ENCODE measurements around the gene CFAP65. TPM values are rescaled to one million over a fixed set of nuclear protein-coding genes. Genes with fewer than 3 reads are reported as not detected.

Gene CFAP65
- total RNA-seq, 1 donor from 2014 or later = 0.80 TPM

DNA sequence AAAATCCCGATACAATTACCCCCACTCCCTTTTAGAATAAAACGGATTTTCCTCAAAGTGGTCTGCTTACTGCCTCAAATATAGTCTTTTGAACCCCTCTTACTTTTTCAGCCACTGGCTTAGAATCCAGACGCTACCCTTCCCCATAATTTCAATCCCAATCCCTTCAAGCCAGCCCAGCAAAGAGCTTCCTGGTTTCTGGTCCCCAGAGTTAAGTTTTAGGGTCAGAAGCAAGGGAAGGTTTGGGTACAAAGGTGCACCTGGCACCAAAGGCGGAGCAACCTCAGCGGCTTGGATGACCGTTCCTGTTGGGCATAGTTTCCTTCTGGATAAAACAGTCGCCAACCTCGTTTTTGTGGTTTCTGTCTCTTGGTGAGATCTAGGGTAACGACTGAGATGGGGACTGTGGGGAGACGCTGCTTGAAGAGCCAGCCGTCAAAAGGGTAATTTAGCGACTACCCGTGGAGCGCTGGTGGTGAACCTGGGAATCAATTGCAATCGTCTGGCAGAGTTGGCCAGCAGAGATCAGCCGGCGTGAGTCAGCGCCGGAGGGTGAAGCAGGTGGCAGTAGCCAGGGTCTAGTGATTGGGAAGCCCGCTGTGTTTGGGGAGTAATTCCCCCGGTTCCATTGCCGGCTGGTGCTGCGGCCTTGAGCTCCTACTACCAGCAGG is 57.9 kb downstream of the CFAP65 start:
- H3K4me1 Mint-ChIP-seq = peaks cover 12% of the 10 kb centered on the region
- no peak overlapping the region for H2AFZ ChIP-seq (replicated peaks)
- no peak overlapping the region for H3K27ac Mint-ChIP-seq
- no peak overlapping the region for H3K4me2 ChIP-seq
- no peaks in the 10 kb centered on the region for H3K9me3 Mint-ChIP-seq
- H3K4me1 ChIP-seq = peaks cover 14% of the 10 kb centered on the region
- no peak overlapping the region for H3K27ac ChIP-seq
- TF ChIP-seq, protein P1, sequence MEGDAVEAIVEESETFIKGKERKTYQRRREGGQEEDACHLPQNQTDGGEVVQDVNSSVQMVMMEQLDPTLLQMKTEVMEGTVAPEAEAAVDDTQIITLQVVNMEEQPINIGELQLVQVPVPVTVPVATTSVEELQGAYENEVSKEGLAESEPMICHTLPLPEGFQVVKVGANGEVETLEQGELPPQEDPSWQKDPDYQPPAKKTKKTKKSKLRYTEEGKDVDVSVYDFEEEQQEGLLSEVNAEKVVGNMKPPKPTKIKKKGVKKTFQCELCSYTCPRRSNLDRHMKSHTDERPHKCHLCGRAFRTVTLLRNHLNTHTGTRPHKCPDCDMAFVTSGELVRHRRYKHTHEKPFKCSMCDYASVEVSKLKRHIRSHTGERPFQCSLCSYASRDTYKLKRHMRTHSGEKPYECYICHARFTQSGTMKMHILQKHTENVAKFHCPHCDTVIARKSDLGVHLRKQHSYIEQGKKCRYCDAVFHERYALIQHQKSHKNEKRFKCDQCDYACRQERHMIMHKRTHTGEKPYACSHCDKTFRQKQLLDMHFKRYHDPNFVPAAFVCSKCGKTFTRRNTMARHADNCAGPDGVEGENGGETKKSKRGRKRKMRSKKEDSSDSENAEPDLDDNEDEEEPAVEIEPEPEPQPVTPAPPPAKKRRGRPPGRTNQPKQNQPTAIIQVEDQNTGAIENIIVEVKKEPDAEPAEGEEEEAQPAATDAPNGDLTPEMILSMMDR (IDR thresholded peaks at IDR 0.05) = no peak
- no peak for TF ChIP-seq EZH2 (IDR thresholded peaks at IDR 0.05)
- TF ChIP-seq EZH2phosphoT487 (IDR thresholded peaks at IDR 0.05) = no peak
- H3K9me3 ChIP-seq (ENCODE audit: low read depth) = no peaks in the 10 kb centered on the region
- H3K36me3 ChIP-seq = no peaks in the 10 kb centered on the region
- no peak overlapping the region for H3K4me3 ChIP-seq
- H3K27me3 ChIP-seq = peaks cover 100% of the 10 kb centered on the region
- H3K36me3 Mint-ChIP-seq = no peaks in the 10 kb centered on the region
- H3K4me3 Mint-ChIP-seq = peak overlapping the region; percentile 41
- H4K20me1 ChIP-seq (ENCODE audit: low read depth) = peaks cover 75% of the 10 kb centered on the region
- no peak overlapping the region for H3K9ac ChIP-seq
- no peaks in the 10 kb centered on the region for H3K79me2 ChIP-seq (ENCODE audit: low read depth)
- no peak for DNase-seq (ENCODE audit: low spot score)
- peaks cover 80% of the 10 kb centered on the region for H3K27me3 Mint-ChIP-seq (ENCODE audit: insufficient read depth, low read depth)
- H3F3A ChIP-seq (ENCODE audit: low read depth) = peaks cover 7% of the 10 kb centered on the region

GRCh38 chr2:218982586-218983262 is 58.6 kb downstream of the CFAP65 start:
- Histone ChIP-seq H2AFZ (replicated peaks) (no peak overlapping the region), H3K9ac (no peak overlapping the region), H3K4me2 (peak overlapping the region; percentile 56), H3K27me3 (peaks cover 100% of the 10 kb centered on the region), H3K4me3 (no peak overlapping the region), H4K20me1 (ENCODE audit: low read depth) (peaks cover 69% of the 10 kb centered on the region), H3K9me3 (ENCODE audit: low read depth) (no peaks in the 10 kb centered on the region), H3F3A (ENCODE audit: low read depth) (peaks cover 7% of the 10 kb centered on the region), H3K36me3 (no peaks in the 10 kb centered on the region), H3K27ac (no peak overlapping the region), H3K4me1 (peaks cover 14% of the 10 kb centered on the region), H3K79me2 (ENCODE audit: low read depth) (no peaks in the 10 kb centered on the region)
- H3K4me1 Mint-ChIP-seq = peaks cover 12% of the 10 kb centered on the region
- H3K27ac Mint-ChIP-seq = no peak overlapping the region
- no peaks in the 10 kb centered on the region for H3K9me3 Mint-ChIP-seq
- DNase-seq (ENCODE audit: low spot score) = no peak
- TF ChIP-seq EZH2 (IDR thresholded peaks at IDR 0.05) (peak; percentile 81), EZH2phosphoT487 (IDR thresholded peaks at IDR 0.05) (peak; percentile 66)
- TF ChIP-seq, protein P1 (IDR thresholded peaks at IDR 0.05) = no peak
- peaks cover 77% of the 10 kb centered on the region for H3K27me3 Mint-ChIP-seq (ENCODE audit: insufficient read depth, low read depth)
- no peaks in the 10 kb centered on the region for H3K36me3 Mint-ChIP-seq
- peak overlapping the region; percentile 58 for H3K4me3 Mint-ChIP-seq

DNA sequence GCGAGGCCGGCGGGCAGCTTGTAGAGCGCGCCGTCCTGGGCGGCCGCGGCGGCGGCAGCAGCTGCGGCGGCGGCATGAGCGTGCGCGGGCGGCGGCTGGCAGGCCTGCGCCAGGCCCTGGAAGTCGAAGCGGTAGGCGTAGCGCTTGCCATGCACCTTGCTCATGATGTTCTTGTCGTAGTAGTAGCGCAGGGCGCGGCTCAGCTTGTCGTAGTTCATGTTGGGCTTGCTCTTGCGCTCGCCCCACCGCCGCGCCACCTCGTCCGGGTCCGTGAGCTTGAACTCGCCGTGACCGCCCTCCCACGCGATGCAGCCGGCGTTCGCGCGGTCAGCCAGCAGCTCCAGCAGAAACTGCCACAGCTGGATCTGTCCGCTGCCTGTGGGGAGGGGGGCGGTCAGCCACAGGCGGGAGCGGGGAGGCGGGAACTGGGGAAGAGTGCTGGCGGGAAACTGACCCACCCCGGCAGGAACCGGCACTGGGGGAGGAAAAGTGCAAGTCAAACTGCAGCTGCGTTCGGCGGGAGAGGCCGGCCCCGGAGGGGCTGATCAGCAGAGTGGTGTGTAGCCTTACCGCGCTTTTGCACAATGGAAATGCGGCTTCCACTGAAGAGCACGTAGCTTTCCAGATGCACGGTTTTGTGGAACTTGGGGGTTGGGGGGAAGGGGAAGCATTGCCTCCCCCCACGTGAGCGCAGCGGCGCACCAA is 59.3 kb downstream of the CFAP65 start:
- H4K20me1 ChIP-seq (ENCODE audit: low read depth) = peaks cover 62% of the 10 kb centered on the region
- Mint-ChIP-seq H3K9me3 (no peaks in the 10 kb centered on the region), H3K4me3 (peak overlapping the region; percentile 58), H3K4me1 (peaks cover 12% of the 10 kb centered on the region), H3K36me3 (no peaks in the 10 kb centered on the region), H3K27ac (no peak overlapping the region), H3K27me3 (ENCODE audit: insufficient read depth, low read depth) (peaks cover 77% of the 10 kb centered on the region)
- peak overlapping the region; percentile 56 for H3K4me2 ChIP-seq
- H3K79me2 ChIP-seq (ENCODE audit: low read depth) = no peaks in the 10 kb centered on the region
- DNase-seq (ENCODE audit: low spot score) = peak; percentile 65
- no peak overlapping the region for H3K9ac ChIP-seq
- no peaks in the 10 kb centered on the region for H3K36me3 ChIP-seq
- peak overlapping the region; percentile 27 for H3K4me3 ChIP-seq
- H2AFZ ChIP-seq (replicated peaks) = no peak overlapping the region
- TF ChIP-seq EZH2 (IDR thresholded peaks at IDR 0.05) (peak; percentile 100), EZH2phosphoT487 (IDR thresholded peaks at IDR 0.05) (peak; percentile 98)
- TF ChIP-seq, protein P1 (IDR thresholded peaks at IDR 0.05) = no peak
- no peak overlapping the region for H3K27ac ChIP-seq
- no peaks in the 10 kb centered on the region for H3K9me3 ChIP-seq (ENCODE audit: low read depth)
- H3K27me3 ChIP-seq = peaks cover 100% of the 10 kb centered on the region
- H3F3A ChIP-seq (ENCODE audit: low read depth) = peaks cover 7% of the 10 kb centered on the region
- H3K4me1 ChIP-seq = peaks cover 14% of the 10 kb centered on the region

Measured in neural progenitor cell (in vitro differentiated cells).